ENCODE data around the gene AFAP1.

The AFAP1 gene

GRCh38 chr4:7742807-7743280 is 196.8 kb downstream of the AFAP1 start:
- DNase-seq = no peak
- H3K4me3 ChIP-seq (ENCODE audit: insufficient read depth, low read depth, low read length, poor library complexity, severe bottlenecking) = no peak overlapping the region
- H3K9me3 ChIP-seq (ENCODE audit: control insufficient read depth, low read length) = no peaks in the 10 kb centered on the region
- H3K4me1 ChIP-seq (ENCODE audit: control insufficient read depth, insufficient read depth, low read length, poor library complexity, severe bottlenecking) = no peaks in the 10 kb centered on the region
- H3K27me3 ChIP-seq (replicated peaks; ENCODE audit: control insufficient read depth, insufficient read depth, low read length, poor library complexity, severe bottlenecking) = no peaks in the 10 kb centered on the region
- H3K36me3 ChIP-seq (ENCODE audit: control insufficient read depth, insufficient read depth, low read length) = no peaks in the 10 kb centered on the region
- H3K27ac ChIP-seq (ENCODE audit: insufficient read depth, low read length, poor library complexity, severe bottlenecking) = no peak overlapping the region

DNA sequence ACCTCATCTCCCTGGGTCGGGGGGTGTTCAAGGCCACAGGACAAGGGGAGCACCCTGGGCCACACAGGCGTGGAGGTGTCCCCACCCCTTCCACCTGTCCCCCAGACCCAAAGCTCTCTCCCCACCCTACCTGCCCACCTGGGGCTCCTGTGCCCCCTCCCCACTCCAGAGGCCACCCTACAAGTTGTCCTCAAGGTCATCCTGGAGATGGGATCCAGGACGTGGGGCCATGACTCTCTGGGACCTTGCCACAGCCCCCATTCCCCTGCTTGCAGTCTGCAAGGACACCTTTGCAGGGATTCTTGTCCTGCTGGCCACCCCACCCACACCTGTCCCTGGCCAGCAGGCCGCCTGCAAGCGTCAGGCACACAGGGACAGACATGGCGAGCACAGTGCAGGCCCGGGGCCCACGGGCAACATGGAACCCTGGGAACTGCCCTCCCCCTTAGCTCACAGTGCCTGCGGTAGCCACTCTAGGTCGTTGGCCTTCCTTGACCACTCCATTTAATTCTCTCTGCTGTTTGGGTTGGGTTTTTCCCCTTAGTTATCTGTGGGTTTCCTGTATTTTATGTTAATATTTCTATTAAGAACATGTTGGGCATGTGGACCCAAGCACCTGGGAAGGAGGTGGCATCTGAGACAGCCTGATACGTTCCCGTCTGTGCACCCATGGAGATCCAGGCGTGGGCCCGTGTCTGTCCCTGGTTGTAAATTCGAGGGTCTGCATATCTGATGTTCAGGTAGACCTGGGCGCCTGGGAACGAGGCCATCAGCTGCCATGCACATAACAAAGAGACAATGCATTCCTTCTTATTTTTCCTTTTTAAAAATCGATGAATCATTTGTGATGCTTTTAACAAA is 197.5 kb downstream of the AFAP1 start:
- Histone ChIP-seq H3K27me3 (replicated peaks; ENCODE audit: control insufficient read depth, insufficient read depth, low read length, poor library complexity, severe bottlenecking) (no peaks in the 10 kb centered on the region), H3K9me3 (ENCODE audit: control insufficient read depth, low read length) (no peaks in the 10 kb centered on the region), H3K27ac (ENCODE audit: insufficient read depth, low read length, poor library complexity, severe bottlenecking) (no peak overlapping the region), H3K4me3 (ENCODE audit: insufficient read depth, low read depth, low read length, poor library complexity, severe bottlenecking) (no peak overlapping the region), H3K4me1 (ENCODE audit: control insufficient read depth, insufficient read depth, low read length, poor library complexity, severe bottlenecking) (no peaks in the 10 kb centered on the region), H3K36me3 (ENCODE audit: control insufficient read depth, insufficient read depth, low read length) (no peaks in the 10 kb centered on the region)
- no peak for DNase-seq

DNA sequence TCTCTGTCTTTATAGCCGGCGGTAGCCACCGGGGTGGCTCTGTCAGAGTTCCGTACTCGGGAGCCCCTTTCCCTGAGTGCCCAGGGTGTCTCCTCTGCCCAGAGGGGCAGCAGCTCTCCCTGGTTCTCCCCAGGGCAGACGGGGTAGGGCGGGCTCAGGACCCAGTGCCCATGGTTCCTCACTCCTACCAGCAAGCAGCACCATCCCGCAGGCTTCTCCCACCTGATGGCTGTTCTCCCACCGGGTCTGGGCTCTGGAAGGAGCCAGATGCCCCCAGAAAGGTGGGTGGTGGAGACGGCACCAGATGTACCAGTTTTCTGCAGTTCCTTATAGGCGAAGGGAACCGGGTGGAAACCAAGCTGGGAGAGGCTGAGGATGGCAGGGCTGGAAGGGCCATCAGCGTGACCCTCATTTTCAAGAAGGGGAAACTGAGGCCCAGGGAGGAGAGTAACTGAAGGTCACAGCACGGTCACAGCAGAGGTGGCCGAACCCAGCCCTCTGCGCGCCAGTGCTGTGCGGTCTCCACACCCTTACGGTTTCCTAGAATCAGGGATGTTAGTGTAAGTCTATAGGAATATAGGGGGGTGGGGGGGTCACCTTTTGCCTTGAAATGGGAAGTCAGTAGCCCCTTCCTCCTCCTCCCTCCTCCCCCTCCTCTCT is 198.7 kb downstream of the AFAP1 start:
- no peak overlapping the region for H3K4me3 ChIP-seq (ENCODE audit: insufficient read depth, low read depth, low read length, poor library complexity, severe bottlenecking)
- no peaks in the 10 kb centered on the region for H3K9me3 ChIP-seq (ENCODE audit: control insufficient read depth, low read length)
- H3K27ac ChIP-seq (ENCODE audit: insufficient read depth, low read length, poor library complexity, severe bottlenecking) = no peak overlapping the region
- H3K27me3 ChIP-seq (replicated peaks; ENCODE audit: control insufficient read depth, insufficient read depth, low read length, poor library complexity, severe bottlenecking) = no peaks in the 10 kb centered on the region
- H3K4me1 ChIP-seq (ENCODE audit: control insufficient read depth, insufficient read depth, low read length, poor library complexity, severe bottlenecking) = no peaks in the 10 kb centered on the region
- H3K36me3 ChIP-seq (ENCODE audit: control insufficient read depth, insufficient read depth, low read length) = no peaks in the 10 kb centered on the region
- no peak for DNase-seq

DNA sequence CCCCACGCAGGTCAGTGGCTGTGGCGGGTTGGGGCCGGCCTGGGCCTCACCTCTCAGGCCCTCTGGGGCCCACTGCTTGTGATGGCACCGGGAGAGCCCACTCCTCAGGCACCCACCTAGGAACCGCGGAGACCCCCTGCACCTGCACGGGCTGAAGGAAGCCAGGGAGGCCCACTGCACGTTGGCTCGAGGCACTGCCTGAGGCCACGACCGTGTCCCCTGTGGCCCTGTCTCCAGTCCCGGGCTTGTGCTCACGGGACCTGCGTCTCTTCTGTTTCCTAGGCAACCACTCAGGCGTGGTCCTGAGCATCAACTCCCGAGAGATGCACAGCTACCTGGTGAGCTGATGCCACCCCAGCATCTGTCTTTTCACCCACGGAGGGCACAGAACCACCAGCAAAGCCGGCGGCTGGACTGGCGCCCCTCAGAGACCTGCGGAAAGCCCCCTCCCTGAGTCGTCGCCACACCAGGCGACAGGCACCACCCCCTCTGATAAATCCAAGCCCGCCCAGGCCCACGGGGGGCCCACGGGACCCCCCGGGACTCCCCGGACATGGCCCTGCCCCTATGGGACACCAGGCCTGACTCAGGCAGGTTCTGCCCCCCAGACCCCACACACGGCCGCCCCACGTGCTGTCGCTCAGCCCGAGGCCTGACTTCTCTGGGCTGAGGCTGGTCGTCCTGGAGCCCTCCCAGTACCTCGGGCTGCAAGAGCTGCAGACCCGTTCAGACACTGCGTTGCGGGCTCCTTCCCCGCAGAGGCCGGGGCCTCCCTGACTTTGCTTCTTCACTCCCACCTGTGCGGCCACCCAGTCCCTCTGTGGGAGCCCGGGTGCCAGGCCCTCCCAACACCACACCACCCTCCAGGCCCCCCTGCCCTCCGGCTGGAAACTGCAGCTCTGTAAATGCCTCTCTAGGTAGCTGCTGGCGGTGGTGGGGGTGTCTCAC is 199.5 kb downstream of the AFAP1 start:
- DNase-seq = no peak
- Histone ChIP-seq H3K9me3 (ENCODE audit: control insufficient read depth, low read length) (no peaks in the 10 kb centered on the region), H3K4me1 (ENCODE audit: control insufficient read depth, insufficient read depth, low read length, poor library complexity, severe bottlenecking) (no peaks in the 10 kb centered on the region), H3K36me3 (ENCODE audit: control insufficient read depth, insufficient read depth, low read length) (no peaks in the 10 kb centered on the region), H3K27ac (ENCODE audit: insufficient read depth, low read length, poor library complexity, severe bottlenecking) (no peak overlapping the region), H3K27me3 (replicated peaks; ENCODE audit: control insufficient read depth, insufficient read depth, low read length, poor library complexity, severe bottlenecking) (no peaks in the 10 kb centered on the region), H3K4me3 (ENCODE audit: insufficient read depth, low read depth, low read length, poor library complexity, severe bottlenecking) (no peak overlapping the region)

- H3K36me3 ChIP-seq (ENCODE audit: control insufficient read depth, insufficient read depth, low read length) = no peaks in the 10 kb centered on the region
- H3K4me1 ChIP-seq (ENCODE audit: control insufficient read depth, insufficient read depth, low read length, poor library complexity, severe bottlenecking) = no peaks in the 10 kb centered on the region
- no peak overlapping the region for H3K4me3 ChIP-seq (ENCODE audit: insufficient read depth, low read depth, low read length, poor library complexity, severe bottlenecking)
- H3K27ac ChIP-seq (ENCODE audit: insufficient read depth, low read length, poor library complexity, severe bottlenecking) = no peak overlapping the region
- H3K27me3 ChIP-seq (replicated peaks; ENCODE audit: control insufficient read depth, insufficient read depth, low read length, poor library complexity, severe bottlenecking) = no peaks in the 10 kb centered on the region
- no peak for DNase-seq
- H3K9me3 ChIP-seq (ENCODE audit: control insufficient read depth, low read length) = no peaks in the 10 kb centered on the region
Measured at GRCh38 chr4:7739077-7739917, 200.4 kb downstream of the AFAP1 start.

DNA sequence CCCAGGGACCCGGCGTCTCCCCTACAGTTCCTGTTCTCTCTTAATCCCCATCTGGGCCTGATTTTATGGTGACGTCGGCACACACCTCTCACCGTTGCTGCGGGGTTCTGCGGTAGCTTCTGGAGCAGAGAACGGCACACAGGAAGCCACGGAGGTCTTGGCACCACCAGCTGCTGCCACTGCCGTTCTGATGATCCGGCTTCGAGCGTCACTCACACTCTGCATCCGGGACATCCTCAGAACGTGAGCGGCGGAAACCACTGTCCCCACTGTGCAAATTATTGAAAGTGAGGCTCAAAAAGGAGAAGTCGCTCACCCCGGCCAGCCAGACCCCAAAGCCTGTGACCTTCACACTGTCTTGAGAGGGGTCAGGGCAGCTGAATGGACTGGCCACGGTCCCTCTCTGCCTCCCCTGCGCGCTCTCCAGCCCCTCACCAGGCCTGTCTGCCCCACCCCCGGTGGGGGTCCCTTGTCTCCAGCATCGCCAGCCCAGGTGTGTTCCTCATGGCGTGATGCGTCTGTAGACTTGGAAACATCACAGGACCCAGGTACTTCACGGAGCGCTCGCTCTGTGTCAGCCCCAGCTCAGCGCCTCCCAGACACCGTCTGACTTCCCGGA is 201.1 kb downstream of the AFAP1 start:
- H3K27me3 ChIP-seq (replicated peaks; ENCODE audit: control insufficient read depth, insufficient read depth, low read length, poor library complexity, severe bottlenecking) = no peaks in the 10 kb centered on the region
- H3K4me3 ChIP-seq (ENCODE audit: insufficient read depth, low read depth, low read length, poor library complexity, severe bottlenecking) = no peak overlapping the region
- H3K36me3 ChIP-seq (ENCODE audit: control insufficient read depth, insufficient read depth, low read length) = no peaks in the 10 kb centered on the region
- H3K4me1 ChIP-seq (ENCODE audit: control insufficient read depth, insufficient read depth, low read length, poor library complexity, severe bottlenecking) = no peaks in the 10 kb centered on the region
- H3K9me3 ChIP-seq (ENCODE audit: control insufficient read depth, low read length) = no peaks in the 10 kb centered on the region
- H3K27ac ChIP-seq (ENCODE audit: insufficient read depth, low read length, poor library complexity, severe bottlenecking) = no peak overlapping the region
- no peak for DNase-seq

- no peaks in the 10 kb centered on the region for H3K27me3 ChIP-seq (replicated peaks; ENCODE audit: control insufficient read depth, insufficient read depth, low read length, poor library complexity, severe bottlenecking)
- no peak for DNase-seq
- H3K9me3 ChIP-seq (ENCODE audit: control insufficient read depth, low read length) = no peaks in the 10 kb centered on the region
- no peak overlapping the region for H3K27ac ChIP-seq (ENCODE audit: insufficient read depth, low read length, poor library complexity, severe bottlenecking)
- no peak overlapping the region for H3K4me3 ChIP-seq (ENCODE audit: insufficient read depth, low read depth, low read length, poor library complexity, severe bottlenecking)
- H3K36me3 ChIP-seq (ENCODE audit: control insufficient read depth, insufficient read depth, low read length) = no peaks in the 10 kb centered on the region
- no peaks in the 10 kb centered on the region for H3K4me1 ChIP-seq (ENCODE audit: control insufficient read depth, insufficient read depth, low read length, poor library complexity, severe bottlenecking)
Measured at GRCh38 chr4:7737752-7738457, 201.8 kb downstream of the AFAP1 start.

- no peak for DNase-seq
- no peaks in the 10 kb centered on the region for H3K9me3 ChIP-seq (ENCODE audit: control insufficient read depth, low read length)
- H3K36me3 ChIP-seq (ENCODE audit: control insufficient read depth, insufficient read depth, low read length) = no peaks in the 10 kb centered on the region
- H3K27ac ChIP-seq (ENCODE audit: insufficient read depth, low read length, poor library complexity, severe bottlenecking) = no peak overlapping the region
- no peaks in the 10 kb centered on the region for H3K4me1 ChIP-seq (ENCODE audit: control insufficient read depth, insufficient read depth, low read length, poor library complexity, severe bottlenecking)
- no peak overlapping the region for H3K4me3 ChIP-seq (ENCODE audit: insufficient read depth, low read depth, low read length, poor library complexity, severe bottlenecking)
- H3K27me3 ChIP-seq (replicated peaks; ENCODE audit: control insufficient read depth, insufficient read depth, low read length, poor library complexity, severe bottlenecking) = no peaks in the 10 kb centered on the region
Measured at GRCh38 chr4:7737268-7737645, 202.4 kb downstream of the AFAP1 start.
